GM13976 (cell line): Measurements from ENCODE around the gene KATNB1.

Source experiments
- DNase-seq: peaks from one replicate; pipeline ENCODE4 v3.0.0; 2012; ENCODE audit warnings: low spot score
- CTCF ChIP-seq: IDR thresholded peaks from 2 replicates; pipeline ENCODE4 v1.5.1; 2012; ENCODE audit warnings: borderline replicate concordance, mild to moderate bottlenecking; ENCODE audit not compliant: insufficient read depth; ENCODE audit errors: extremely low read depth, missing control alignments, control extremely low read depth
- in situ Hi-C: fragments of 300-500 bp; cut with MboI; formaldehyde crosslinking; loops from one replicate; pipeline ENCODE4 v1.12.0; 2022; ENCODE audit warnings: low sequenced_read_pairs, mixed read lengths, inconsistent platforms; ENCODE audit not compliant: unreplicated experiment

KATNB1 gene

GRCh38 chr16:57786632-57787518 is 51.3 kb downstream of the KATNB1 start:
- in situ Hi-C loops = no loop called here
- DNase-seq = no peak
- no peak for TF ChIP-seq CTCF

- no peak for TF ChIP-seq CTCF
- in situ Hi-C loops = no loop called here
- no peak for DNase-seq
These were observed 51.9 kb downstream of the KATNB1 start for GRCh38 chr16:57787519-57787905.

GRCh38 chr16:57788252-57788841 is 52.8 kb downstream of the KATNB1 start:
- no peak for TF ChIP-seq CTCF
- in situ Hi-C loops = no loop called here
- no peak for DNase-seq

GRCh38 chr16:57788951-57789350 is 53.4 kb downstream of the KATNB1 start:
- no peak for DNase-seq
- in situ Hi-C loops = no loop called here
- no peak for TF ChIP-seq CTCF

- in situ Hi-C loops = no loop called here
- no peak for DNase-seq
- no peak for TF ChIP-seq CTCF
These were observed 55.8 kb downstream of the KATNB1 start for GRCh38 chr16:57791195-57791892.

GRCh38 chr16:57791893-57792461 is 56.4 kb downstream of the KATNB1 start:
- no peak for TF ChIP-seq CTCF
- DNase-seq = no peak
- in situ Hi-C loops = no loop called here
